Esophagus muscularis mucosa (tissue), 3 donors: ENCODE data around the gene DTD1.

Experiments
- POLR2A ChIP-seq: fragments of 450-650 bp; IDR thresholded peaks from one replicate; pipeline ENCODE4 v1.6.1; 2017; ENCODE audit warnings: antibody characterized with exemption, moderate library complexity, mild to moderate bottlenecking, low read depth
- POLR2AphosphoS5 ChIP-seq, 2 donors: sonication (generic); formaldehyde crosslinking; IDR thresholded peaks; one replicate each; pipeline ENCODE4 v1.6.1; 2017; ENCODE audit warnings: antibody characterized with exemption in 2 of 2
- TF ChIP-seq, protein P1 (sequence below), 3 experiments: fragments of 200-600 bp in 2 of 3; fragments of 450-650 bp in 1 of 3; sonication (generic) in 2 of 3; IDR thresholded peaks; one replicate each; pipeline ENCODE4 v1.5.1; 2017 to 2019; ENCODE audit warnings: antibody characterized with exemption in 3 of 3, mild to moderate bottlenecking in 2 of 3, moderate library complexity in 1 of 3

- TF ChIP-seq POLR2A (no peak), POLR2AphosphoS5 (IDR thresholded peaks at IDR 0.05) (no peak)
- TF ChIP-seq, protein P1, sequence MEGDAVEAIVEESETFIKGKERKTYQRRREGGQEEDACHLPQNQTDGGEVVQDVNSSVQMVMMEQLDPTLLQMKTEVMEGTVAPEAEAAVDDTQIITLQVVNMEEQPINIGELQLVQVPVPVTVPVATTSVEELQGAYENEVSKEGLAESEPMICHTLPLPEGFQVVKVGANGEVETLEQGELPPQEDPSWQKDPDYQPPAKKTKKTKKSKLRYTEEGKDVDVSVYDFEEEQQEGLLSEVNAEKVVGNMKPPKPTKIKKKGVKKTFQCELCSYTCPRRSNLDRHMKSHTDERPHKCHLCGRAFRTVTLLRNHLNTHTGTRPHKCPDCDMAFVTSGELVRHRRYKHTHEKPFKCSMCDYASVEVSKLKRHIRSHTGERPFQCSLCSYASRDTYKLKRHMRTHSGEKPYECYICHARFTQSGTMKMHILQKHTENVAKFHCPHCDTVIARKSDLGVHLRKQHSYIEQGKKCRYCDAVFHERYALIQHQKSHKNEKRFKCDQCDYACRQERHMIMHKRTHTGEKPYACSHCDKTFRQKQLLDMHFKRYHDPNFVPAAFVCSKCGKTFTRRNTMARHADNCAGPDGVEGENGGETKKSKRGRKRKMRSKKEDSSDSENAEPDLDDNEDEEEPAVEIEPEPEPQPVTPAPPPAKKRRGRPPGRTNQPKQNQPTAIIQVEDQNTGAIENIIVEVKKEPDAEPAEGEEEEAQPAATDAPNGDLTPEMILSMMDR (IDR thresholded peaks at IDR 0.05): no peak
Observed at GRCh38 chr20:18734525-18735189, 146.8 kb downstream of the DTD1 start.
